ENCODE results near the gene PAX3.

- TF ChIP-seq CTCF (IDR thresholded peaks at IDR 0.05) (no peak), POLR2A (IDR thresholded peaks at IDR 0.05) (no peak)
These were observed 16.8 kb upstream of the PAX3 start for GRCh38 chr2:222315443-222316121.

All from breast epithelium (tissue), 3 donors.